GM12874 (cell line): ENCODE results near the gene SLCO2B1.

Source experiments
- CTCF ChIP-seq: IDR thresholded peaks from 2 replicates; pipeline ENCODE4 v1.5.1; 2011; ENCODE audit warnings: low read depth, mild to moderate bottlenecking, control low read depth, low read length, moderate library complexity; ENCODE audit not compliant: insufficient read depth

SLCO2B1 gene

GRCh38 chr11:75242722-75243600 lies 92.1 kb downstream of the SLCO2B1 start:
- TF ChIP-seq CTCF: no peak

- no peak for TF ChIP-seq CTCF
These were observed 93.3 kb downstream of the SLCO2B1 start for GRCh38 chr11:75244052-75244814.

- no peak for TF ChIP-seq CTCF
These were observed 94.6 kb downstream of the SLCO2B1 start for GRCh38 chr11:75245356-75246005.

- TF ChIP-seq CTCF: no peak
These were observed 95.2 kb downstream of the SLCO2B1 start for GRCh38 chr11:75246006-75246670.

GRCh38 chr11:75246671-75247350 lies 95.9 kb downstream of the SLCO2B1 start:
- TF ChIP-seq CTCF: no peak

GRCh38 chr11:75248924-75249256 lies 98.0 kb downstream of the SLCO2B1 start:
- TF ChIP-seq CTCF: no peak

- no peak for TF ChIP-seq CTCF
These were observed 98.8 kb downstream of the SLCO2B1 start for GRCh38 chr11:75249704-75250103.
